GM15510 (cell line): Measurements from ENCODE around the gene AKAP13.

Experiments used
- POLR2A ChIP-seq: IDR thresholded peaks from 3 replicates; pipeline ENCODE4 v1.6.1; 2011; ENCODE audit warnings: borderline replicate concordance; ENCODE audit not compliant: insufficient read length; ENCODE audit errors: extremely low read depth

Gene AKAP13

DNA sequence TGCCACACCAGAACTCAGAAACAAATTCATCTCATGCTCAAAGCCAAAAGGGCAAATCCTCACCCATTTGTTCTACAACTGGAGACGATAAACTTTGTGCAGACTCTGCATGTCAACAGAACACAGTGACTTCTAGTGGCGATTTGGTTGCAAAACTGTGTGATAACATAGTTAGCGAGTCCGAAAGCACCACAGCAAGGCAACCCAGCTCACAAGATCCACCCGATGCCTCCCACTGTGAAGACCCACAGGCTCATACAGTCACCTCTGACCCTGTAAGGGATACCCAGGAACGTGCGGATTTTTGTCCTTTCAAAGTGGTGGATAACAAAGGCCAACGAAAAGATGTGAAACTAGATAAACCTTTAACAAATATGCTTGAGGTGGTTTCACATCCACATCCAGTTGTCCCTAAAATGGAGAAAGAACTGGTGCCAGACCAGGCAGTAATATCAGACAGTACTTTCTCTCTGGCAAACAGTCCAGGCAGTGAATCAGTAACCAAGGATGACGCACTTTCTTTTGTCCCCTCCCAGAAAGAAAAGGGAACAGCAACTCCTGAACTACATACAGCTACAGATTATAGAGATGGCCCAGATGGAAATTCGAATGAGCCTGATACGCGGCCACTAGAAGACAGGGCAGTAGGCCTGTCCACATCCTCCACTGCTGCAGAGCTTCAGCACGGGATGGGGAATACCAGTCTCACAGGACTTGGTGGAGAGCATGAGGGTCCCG lies 199.7 kb downstream of the AKAP13 start:
- no peak for TF ChIP-seq POLR2A

DNA sequence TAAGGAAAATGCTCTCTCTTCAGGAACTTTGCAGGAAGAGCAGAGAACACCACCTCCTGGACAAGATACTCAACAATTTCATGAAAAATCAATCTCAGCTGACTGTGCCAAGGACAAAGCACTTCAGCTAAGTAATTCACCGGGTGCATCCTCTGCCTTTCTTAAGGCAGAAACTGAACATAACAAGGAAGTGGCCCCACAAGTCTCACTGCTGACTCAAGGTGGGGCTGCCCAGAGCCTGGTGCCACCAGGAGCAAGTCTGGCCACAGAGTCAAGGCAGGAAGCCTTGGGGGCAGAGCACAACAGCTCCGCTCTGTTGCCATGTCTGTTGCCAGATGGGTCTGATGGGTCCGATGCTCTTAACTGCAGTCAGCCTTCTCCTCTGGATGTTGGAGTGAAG lies 200.5 kb downstream of the AKAP13 start:
- TF ChIP-seq POLR2A: no peak

DNA sequence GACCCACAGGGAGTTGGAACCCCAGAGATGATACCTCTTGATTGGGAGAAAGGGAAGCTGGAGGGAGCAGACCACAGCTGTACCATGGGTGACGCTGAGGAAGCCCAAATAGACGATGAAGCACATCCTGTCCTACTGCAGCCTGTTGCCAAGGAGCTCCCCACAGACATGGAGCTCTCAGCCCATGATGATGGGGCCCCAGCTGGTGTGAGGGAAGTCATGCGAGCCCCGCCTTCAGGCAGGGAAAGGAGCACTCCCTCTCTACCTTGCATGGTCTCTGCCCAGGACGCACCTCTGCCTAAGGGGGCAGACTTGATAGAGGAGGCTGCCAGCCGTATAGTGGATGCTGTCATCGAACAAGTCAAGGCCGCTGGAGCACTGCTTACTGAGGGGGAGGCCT lies 201.1 kb downstream of the AKAP13 start:
- no peak for TF ChIP-seq POLR2A

DNA sequence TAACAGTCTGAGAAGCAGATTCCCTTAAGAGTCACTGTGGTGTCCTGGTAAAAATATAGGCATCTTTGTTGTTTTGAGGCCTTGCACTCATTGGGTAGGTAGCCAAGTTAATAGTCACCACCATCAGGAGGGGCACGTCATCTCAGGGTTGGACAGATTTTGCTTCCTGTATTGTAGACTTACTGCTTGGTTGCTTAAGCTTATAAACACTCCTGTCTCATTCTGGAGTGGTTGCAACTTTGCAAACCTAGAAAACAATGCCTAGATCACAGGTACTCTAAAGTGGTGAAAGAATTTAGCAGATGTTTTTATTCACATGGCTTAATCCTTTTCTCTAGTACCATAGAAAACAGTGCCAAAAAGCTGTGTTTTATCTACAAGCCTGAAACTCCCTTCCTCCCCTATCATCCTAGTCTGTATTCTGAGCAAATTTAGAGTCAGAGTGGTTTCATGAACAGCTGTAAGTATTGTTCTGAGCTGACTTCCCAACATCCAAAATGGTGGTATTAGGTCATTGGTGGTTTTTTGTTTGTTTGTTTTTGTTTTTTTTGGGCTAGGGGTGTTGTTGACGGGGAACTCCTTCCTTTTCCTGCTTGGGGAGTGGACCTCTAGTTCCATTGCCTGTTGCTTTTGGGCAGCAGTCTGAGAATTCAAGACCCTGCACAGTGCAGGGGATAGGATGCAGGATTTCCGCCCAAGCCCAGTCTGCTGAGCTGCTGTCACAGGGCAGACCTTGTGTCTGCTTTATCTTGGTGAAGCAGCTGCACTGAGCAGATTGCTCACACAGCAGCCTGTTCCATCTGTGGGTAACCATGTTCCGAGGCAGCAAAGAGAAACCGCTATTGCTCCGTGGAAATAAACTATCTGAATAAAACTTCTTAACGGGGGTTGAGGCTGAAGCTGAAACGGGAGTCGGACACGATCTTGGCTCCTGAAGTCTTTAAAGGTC lies 202.0 kb downstream of the AKAP13 start:
- TF ChIP-seq POLR2A: no peak

DNA sequence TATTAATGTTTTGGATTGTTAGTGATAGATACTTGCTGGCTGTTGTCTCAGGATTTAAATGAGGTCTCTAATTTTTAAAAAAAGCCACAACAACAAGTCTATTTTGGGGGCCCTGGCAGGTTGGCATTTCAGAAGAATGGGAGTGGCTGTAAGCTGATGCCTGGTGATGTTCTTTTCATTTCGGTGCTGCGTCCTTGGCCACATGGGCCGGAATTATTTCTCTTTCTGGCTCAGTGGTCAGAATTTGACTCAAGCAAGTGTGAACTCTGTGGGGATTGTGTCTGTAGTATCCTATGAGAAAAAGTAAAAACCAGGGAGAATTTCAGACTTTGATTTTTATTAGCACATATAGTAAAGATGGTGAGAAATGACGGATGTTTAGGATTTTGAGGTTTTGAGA lies 203.0 kb downstream of the AKAP13 start:
- no peak for TF ChIP-seq POLR2A

DNA sequence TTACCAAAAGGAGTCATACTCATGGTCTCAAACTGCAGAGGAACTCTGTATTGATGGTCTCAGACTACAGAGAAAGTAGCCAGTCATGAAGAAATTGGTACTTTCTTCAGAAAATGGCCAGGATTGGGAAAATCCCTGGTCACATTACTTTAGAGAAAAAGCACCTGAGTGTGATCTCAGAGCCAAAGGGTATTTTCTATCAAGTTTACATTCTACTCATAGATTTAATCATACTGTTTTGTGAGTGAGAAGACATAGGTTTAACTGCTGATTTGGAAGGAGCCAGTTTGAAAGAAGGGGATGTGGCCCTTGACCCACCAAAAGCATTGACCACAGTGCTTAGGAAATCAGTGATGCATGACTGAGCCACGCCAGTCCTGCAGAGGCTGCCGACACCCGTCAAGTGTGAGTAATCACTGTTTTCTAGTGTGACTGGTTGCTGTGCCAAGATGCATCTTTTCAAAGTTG lies 203.6 kb downstream of the AKAP13 start:
- no peak for TF ChIP-seq POLR2A

DNA sequence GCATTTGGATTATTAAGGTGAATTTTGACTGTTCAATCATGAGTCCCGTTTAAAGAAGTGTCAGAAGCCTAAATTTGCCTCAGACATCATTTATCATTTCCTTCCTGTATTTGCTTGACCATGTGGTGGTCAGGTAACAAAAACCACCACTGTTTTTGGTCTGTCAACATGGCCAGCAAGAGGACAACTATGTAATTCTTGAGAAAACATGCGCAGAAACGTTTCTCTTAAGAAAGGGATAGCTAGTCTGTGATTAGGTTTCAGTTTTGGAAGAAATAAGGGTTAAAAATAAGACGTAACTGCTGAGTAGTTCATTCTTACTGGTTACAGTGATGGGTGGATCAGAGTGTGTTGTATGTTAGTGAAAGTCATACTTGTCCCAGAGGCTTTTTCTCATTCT lies 204.5 kb downstream of the AKAP13 start:
- no peak for TF ChIP-seq POLR2A

DNA sequence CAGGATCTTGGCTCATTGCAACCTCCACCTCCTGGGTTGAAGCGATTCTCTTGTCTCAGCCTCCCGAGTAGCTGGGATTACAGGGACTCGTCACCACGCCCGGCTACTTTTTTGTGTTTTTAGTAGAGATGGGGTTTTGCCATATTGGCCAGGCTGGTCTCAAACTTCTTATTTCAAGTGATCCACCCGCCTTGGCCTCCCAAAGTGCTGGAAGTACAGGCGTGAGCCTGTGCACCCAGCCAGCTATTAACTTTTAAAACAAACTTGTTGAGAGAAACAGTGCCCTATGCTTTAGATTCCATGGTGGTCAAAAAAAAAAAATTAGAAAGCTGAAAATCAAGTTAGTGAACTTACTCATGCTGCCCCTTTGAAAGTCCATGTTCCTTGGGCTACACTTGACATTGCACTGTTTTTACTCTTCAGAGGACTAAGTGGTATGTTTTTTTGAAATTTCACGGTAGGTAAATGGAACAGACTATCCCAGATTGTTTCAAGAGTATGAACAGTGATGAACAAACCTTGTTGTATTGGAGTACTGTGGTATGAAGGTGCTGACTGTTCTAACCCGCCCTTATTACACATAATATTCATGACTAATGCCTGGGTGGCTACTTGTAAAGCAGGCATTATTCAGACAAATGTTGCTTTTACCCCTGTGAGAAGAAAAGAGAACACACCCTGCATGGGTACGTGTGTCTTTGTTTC lies 207.5 kb downstream of the AKAP13 start:
- no peak for TF ChIP-seq POLR2A

DNA sequence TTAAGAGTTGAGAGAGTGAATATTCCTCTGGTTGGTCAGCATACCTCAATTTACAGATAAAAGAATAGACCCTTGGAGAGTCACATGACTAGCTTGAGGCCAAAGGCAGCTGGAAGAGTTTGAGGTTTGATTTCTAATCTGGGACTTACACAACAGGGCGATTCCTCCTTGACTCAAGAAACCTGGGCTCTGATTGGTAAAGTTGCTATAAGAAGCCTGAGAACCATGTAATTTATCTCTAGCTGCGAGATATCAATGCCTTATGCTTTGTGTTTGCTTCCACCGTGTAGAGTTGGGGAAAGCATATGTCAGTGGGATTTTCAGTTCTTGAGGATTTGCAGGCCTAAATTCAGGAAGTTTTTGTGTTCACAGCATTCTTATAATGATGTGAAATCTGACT lies 208.3 kb downstream of the AKAP13 start:
- no peak for TF ChIP-seq POLR2A

DNA sequence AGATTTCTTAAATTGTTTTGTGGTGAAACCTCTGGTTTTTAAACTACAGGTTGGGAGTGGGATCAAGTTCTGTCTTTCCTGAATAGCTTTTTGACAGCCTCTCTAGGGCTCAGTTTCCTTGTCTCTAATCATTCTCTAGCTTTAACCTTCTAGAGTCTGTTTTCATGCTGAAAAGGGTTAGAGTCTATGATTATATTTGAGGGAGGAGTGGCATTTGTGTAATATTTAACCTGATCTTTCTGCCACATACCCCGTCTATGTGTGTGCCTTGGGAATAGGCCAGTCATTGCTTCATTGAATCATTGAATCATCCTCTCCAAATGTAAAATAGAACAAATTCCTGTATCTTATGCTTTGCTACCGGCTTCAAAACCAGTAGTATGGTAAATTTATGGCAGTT lies 209.4 kb downstream of the AKAP13 start:
- TF ChIP-seq POLR2A: no peak

DNA sequence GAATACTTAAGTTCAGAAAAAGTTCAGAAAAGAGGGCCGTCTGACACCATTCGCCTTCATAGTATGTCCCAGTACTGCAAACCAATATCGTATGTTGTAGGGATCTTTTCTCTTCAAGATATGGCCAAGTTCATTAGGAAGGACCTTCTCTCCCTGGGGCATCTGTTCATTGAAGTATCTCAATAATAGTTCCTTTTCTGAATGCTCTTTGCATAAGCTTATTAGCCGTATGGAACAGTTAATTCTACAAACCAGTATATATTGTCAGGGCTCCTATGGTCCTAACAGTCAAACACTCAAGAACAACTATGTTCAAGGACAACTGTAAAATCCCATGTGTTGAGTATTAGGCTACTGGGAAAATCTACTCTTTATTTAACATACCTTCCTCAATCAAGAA lies 211.2 kb downstream of the AKAP13 start:
- TF ChIP-seq POLR2A: no peak

DNA sequence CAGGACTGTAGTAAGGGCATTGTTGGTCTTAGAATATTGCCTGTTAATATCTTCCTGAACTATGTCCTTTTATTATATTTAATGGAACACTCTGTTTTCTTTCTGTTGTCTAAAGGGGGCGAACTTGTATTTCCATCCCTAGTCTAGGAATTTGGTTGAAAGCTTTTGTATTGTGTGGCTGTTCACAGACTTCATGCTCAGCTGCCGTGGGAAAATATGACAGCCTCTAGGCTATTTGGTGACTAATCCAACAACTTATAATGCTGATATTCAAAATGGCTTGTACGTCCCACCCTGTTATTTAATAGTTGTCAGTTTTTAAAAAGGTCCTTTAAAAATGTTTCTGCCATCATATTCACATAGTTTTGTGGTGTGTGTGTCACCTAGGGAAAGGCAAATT lies 211.7 kb downstream of the AKAP13 start:
- no peak for TF ChIP-seq POLR2A

DNA sequence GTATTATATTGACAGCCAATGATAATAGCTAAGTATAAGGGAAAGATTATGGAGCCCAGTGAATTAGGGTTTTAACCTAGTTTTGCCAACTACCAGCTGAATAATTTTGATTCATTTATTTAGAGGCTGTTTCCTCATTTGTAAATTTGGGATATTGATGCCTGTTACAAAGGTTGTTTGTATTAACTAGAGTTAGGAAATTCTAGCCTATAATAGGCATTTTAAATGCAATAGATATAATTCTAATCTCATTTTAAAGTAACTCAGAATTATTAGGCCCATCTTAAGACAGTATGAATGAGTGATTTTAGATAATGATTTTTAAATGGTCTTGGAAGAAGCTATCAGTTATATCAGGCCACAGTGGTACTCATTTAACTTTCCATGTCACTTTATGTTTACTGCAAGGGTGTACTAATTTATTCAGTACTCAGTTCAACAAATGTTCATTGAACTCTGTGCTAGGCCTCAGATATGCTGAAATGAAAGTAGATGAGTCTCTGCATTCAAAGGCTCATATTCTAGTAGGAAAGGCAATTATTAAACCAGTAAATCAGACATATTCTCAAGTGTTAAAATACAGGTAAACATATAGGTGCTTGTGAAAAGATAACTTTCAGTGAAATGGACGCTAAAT lies 213.5 kb downstream of the AKAP13 start:
- no peak for TF ChIP-seq POLR2A

DNA sequence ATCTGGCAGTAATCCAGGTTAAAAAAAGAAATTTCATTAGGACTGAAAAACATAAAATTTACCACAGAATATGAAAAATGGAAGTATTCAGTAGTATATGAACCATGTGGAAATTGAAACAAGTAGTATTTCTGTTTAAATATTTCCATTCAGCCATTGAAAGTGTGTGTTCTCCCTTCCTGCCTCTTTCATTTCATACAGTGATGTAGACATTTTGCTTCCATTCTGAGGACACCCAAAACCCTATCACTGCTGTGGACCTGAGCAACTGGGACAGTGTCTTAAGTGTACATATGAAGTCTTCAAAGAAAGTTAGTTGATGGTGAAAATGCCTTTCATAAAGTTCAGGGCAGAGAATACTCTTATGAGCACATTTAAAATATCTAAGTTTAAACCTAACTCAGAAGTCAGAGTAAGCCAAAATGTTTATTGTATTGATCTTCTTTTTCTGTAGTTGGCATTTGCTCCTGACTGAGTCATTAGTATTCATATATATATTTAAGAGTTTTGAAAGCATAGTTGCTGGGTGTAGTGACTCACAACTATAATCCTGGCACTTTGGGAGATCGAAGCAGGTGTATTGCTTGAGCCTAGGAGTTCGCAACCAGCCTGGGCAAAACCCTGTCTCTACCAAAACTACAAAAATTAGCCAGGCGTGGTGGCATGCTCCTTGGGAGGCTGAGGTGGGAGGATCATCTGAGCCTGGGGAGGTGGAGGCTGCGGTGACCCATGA lies 215.6 kb downstream of the AKAP13 start:
- no peak for TF ChIP-seq POLR2A
